GM21526 (cell line): ENCODE data around the gene CYTH4.

ENCODE experiments used
- ATAC-seq: cut with Tn5 transposase; IDR thresholded peaks from one replicate; pipeline ENCODE4 v1.9.1; 2021; ENCODE audit warnings: moderate library complexity; ENCODE audit not compliant: unreplicated experiment, low FRiP score

CYTH4 gene

DNA sequence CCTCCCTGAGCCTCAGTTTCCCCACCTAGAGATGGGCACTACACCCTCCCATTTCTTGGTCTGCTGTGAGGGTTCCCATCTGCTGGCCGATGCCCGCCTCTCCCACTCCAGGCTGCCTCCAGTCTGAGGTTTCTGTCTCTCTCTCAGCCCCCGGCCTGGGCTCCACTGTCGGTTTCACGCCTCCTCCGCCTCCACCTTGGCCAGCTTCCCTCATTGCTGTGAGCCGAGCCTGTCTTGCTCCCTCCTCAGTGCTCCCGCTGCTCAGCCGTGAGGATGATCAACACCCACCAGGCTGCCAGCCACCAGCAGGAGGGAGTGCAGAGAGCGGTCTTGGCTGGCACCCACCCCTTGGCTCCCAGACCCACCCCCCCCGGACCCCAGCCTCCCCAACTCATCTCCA is 61.0 kb downstream of the CYTH4 start:
- no peak for ATAC-seq

DNA sequence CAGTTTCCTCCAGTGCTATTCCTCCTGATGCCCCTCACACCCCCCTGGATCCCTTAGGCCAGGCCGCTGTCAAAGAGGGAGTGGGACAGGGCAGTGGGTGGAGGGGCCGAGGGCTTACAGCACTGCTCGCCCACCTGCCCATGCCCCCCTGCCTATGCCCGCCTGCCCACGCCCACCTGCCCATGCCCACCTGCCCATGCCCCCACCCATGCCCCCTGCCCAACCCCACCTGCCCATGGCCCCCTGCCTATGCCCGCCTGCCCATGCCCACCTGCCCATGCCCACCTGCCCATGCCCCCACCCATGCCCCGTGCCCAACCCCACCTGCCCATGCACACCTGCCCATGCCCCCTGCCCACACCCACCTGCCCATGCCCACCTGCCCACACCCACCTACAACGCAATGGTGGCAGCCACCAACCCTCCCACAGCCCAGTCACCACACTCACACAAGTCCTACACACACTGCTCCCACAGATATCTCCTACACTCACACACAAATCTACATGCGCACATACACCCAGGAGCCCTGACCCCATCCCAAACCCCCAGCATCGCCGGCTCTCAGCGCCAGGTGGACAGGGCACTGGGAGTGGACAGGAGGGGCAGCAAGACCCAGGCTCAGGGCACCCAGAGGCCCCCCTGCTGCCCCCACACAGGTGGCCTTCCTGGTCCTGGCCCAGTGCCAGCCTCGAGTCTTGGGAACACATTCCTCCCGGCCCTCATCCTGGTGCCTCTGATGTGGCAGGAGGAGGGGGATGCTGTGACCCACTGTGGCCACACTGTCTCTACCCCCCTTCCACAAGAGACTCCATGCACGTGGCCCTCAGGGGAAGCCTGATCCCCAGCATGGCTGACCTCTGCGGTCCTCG is 61.8 kb downstream of the CYTH4 start:
- no peak for ATAC-seq

GRCh38 chr22:37344735-37345449 is 62.6 kb downstream of the CYTH4 start:
- ATAC-seq = no peak

DNA sequence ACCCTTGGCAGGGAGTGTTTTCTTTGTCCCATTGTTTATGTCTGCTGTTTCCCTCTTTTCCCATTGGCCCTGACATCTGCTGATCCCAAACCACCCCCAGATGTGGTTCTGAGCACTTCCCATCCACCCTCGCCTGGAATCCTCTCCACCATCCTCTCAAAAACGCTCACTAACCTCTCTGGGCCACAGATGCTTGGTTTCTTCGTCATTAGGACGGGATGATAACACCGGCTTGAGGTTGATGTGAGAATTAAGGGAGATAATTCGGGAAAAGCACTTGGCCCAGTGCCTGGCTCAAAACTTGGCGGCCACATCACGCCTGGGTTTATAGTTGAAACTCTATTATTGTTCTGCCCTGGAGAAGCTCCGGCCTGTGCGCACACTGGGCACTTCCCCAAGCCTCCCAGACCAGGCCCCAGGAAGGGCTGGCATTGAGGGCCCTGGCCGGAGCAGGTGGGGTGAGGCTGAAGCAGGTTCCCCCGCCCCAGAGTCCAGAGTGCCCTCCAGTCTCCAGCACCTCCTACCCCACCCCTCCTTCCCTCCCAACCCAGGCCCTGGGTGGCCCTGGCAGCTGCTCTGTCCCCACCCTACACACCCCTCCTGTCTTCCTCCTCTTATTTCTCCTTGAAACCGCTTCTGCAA is 63.7 kb downstream of the CYTH4 start:
- no peak for ATAC-seq

GRCh38 chr22:37346505-37346895 is 64.2 kb downstream of the CYTH4 start:
- no peak for ATAC-seq

DNA sequence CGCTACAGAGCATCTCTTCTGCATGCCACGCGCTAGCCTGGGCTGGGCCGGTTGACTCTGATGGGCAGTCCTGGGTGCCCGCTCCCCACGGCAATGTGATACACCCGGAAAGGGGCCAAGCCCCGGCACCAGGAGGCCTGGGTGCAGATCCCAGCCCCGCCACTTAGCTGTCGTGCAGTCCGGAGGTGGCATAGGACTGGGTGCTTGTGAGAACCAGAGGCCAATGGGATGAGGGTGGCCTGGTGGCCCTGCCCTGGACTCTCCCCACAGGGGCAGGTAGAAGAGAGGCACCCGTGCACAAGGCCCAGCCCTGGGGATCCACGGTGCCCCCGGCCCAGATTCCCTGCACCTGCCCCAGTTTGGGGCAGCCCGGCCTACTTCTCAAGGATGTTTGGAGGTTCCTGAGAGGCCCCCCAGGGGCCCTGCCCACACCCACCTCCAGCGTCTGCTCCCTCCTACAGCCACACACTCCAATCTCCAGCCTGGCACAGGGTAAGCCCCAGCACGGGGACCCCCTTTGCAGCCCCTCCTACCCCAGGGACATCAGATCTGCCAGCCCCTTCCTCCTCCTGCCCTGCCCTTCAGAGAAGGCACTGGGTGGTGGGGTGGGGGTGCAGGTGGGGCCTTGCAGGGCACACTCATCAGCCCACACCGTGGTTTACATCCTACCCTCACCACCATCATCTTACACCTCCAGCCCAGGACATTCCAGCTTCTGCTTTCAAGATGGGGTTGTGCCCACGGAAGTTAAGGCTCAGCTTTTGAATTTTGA is 66.9 kb downstream of the CYTH4 start:
- ATAC-seq = no peak

DNA sequence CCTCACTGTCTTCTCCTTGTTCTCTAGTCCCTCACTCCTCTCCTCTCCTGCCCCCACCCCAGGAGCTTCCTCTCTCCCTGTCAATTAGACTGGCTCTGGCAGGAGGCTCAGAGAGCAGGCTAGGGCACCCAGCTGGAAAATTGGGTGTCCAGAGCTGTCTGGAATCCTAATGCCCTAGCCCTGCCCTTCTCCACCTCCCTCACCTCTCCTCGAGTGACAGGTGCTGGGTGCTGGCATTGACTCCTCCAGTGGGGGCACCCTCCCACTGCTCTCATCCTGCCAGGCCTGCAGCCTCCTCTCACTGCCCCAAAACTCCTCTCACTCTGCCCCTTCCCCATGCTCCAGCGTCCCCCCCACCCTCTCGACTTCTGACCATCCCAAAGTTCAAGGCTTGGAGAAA is 68.9 kb downstream of the CYTH4 start:
- ATAC-seq = no peak

GRCh38 chr22:37352481-37352880 is 70.2 kb downstream of the CYTH4 start:
- no peak for ATAC-seq

DNA sequence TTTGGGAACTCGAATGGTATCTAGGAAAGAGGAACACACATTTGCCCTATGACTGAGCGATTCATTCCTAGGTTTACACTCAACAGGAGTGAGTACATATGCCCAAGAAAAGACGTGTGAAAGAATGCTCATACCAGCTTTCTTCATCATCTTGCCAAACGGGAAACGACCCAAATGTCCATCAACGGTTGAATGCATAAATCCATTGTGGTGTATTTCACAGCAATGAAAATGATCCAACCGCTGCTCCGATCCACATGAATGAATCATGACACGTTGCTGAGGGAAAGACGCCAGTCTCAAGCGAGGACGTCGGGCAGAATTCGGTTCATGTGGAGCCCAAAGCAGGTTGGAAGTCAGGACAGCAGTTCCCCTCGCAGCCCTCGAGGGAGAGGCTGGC is 71.5 kb downstream of the CYTH4 start:
- no peak for ATAC-seq

GRCh38 chr22:37354261-37354660 is 72.0 kb downstream of the CYTH4 start:
- no peak for ATAC-seq

DNA sequence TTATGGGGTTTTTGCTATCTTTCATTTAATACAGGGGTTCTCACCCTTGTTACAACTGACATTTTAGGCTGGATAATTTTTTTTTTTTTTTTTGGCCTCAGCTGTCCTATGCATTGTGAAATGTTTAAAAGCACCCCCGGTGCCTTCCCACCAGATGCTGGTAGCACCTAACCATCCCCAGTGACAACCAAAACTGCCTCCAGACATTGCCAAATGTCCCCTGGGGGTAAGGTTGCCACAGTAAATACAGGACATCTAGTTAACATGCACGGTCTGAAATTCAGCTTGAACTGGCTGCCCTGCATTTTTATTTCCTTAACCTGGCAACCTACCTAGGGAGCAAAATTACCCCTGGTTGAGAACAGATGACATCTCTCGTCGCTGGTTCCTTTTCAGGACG is 72.4 kb downstream of the CYTH4 start:
- ATAC-seq = no peak

DNA sequence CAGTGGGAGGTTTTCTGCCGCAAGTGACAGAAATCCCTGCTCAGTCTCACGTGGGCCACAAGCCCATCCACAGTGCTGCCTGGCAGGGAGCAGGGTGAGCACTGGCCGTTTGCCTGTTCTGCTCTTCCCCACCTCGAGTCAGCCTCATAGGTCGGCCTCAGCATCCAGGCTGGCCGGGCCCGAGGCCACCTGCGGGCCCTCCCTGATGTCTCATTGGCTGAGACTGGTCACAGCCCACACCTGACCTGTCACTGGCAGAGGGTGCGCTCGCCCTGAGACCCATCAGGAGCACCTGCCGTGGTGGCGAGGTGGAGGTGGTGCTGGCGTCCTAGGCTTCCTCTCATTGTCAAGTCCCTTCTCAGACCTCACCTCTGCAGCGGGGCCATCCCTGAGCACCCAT is 72.9 kb downstream of the CYTH4 start:
- no peak for ATAC-seq

DNA sequence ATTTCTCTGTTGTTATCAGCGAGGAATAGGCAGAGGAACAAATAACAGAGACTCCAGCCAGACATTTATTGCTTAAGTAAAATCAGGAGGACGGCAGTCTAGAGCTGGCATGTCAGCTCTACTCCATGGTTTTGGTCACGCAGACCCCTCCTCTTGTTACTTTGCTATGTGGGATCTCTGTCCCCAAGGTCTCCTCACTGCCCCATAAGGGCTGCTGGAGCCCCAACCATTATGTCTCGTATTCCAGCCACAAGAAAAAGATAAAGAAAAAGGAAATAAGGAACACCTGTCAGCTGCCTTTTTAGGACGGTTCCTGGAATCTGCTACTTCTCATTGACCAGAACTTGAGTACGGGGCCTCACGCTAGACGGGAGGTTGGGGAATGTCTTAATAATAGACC is 74.6 kb downstream of the CYTH4 start:
- no peak for ATAC-seq

GRCh38 chr22:37357446-37358075 is 75.3 kb downstream of the CYTH4 start:
- no peak for ATAC-seq

- ATAC-seq = no peak
Measured at GRCh38 chr22:37358386-37358785, 76.1 kb downstream of the CYTH4 start.

- no peak for ATAC-seq
Measured at GRCh38 chr22:37358917-37359316, 76.6 kb downstream of the CYTH4 start.

- no peak for ATAC-seq
Measured at GRCh38 chr22:37362621-37363020, 80.3 kb downstream of the CYTH4 start.

DNA sequence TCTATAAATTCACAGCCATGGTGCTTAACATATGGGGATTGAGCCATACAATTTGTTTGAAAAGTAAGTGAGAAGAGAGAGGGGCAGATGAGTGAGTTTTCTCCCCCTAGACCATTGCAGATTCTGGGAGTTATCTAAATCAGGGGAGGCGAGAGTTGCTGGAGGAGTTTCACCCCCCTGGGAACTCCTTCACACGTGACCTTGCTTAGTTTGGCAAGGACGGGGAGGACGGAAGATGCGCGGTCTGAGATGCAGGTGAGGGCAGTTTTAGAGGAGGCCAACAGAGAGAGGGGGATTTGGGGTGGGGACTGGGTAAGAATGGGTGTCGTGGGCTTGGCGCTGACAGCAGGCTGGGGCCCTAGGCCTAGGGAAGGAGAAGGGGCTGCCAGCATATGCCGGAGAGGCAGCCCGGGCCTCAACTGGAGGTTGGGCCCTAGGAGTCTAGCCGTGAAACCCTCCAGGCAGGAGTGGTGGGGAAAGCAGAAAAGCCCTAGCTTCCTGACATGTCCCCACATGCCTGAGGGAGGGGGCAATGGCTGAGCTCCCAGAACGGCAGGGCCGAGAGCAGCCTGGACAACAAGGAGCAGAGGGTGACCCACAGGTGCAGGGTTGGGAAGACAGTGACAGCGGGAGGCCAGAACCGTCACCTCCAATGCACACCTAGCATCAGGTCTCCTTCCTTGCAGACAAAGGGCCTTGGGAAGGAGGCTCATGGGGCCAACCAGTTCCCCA is 81.1 kb downstream of the CYTH4 start:
- ATAC-seq = no peak
